ENCODE data around the gene KAZN. TPM values are rescaled to one million over a fixed set of nuclear protein-coding genes. Genes with fewer than 3 reads are reported as not detected.

The KAZN gene
- total and polyA plus RNA-seq, 4 donors, result 4.4 to 19.3 (median 9.6) TPM

GRCh38 chr1:14986168-14986567 lies 387.7 kb downstream of the KAZN start:
- no peak overlapping the region for H3K27ac ChIP-seq (ENCODE audit: low read depth in 1 of 2, low read length in 2 of 2)
- WGBS, 2 donors, result 59 to 75% methylated on average over 8 of the region's 8 CpGs
- intact Hi-C loops (cut with DNase I), result no loop called here

GRCh38 chr1:14987829-14988603 lies 389.5 kb downstream of the KAZN start:
- intact Hi-C loops (cut with DNase I), result no loop called here
- peak; percentile 63 to 79 for DNase-seq
- H3K4me3 ChIP-seq (ENCODE audit: low read length in 2 of 2), result no peak overlapping the region
- H3K27me3 ChIP-seq (ENCODE audit: control insufficient read depth in 1 of 2, insufficient read depth in 2 of 2, low read length in 1 of 2), result no peaks in the 10 kb centered on the region
- no peak overlapping the region for H3K27ac ChIP-seq (ENCODE audit: low read depth in 1 of 2, low read length in 2 of 2)
- H3K9me3 ChIP-seq (ENCODE audit: control insufficient read depth, low read length), result no peaks in the 10 kb centered on the region
- no peaks in the 10 kb centered on the region for H3K4me1 ChIP-seq (ENCODE audit: control insufficient read depth in 1 of 2, insufficient read depth in 2 of 2, low read length in 2 of 2)
- H3K36me3 ChIP-seq (ENCODE audit: control insufficient read depth in 1 of 2, insufficient read depth in 2 of 2, low read length in 1 of 2), result no peaks in the 10 kb centered on the region
- ATAC-seq (ENCODE audit: low FRiP score), result peak; percentile 31
- WGBS, 2 donors, result 16 to 23% methylated on average over 16 of the region's 16 CpGs

More at GRCh38 chr1:14986168-14986567, 387.7 kb downstream of the KAZN start:
- no peaks in the 10 kb centered on the region for H3K4me1 ChIP-seq (ENCODE audit: control insufficient read depth in 1 of 2, insufficient read depth in 2 of 2, low read length in 2 of 2)
- H3K27me3 ChIP-seq (ENCODE audit: control insufficient read depth in 1 of 2, insufficient read depth in 2 of 2, low read length in 1 of 2), result no peaks in the 10 kb centered on the region
- H3K4me3 ChIP-seq (ENCODE audit: low read length in 2 of 2), result no peak overlapping the region
- no peaks in the 10 kb centered on the region for H3K9me3 ChIP-seq (ENCODE audit: control insufficient read depth, low read length)
- no peaks in the 10 kb centered on the region for H3K36me3 ChIP-seq (ENCODE audit: control insufficient read depth in 1 of 2, insufficient read depth in 2 of 2, low read length in 1 of 2)
- ATAC-seq (ENCODE audit: low FRiP score) (no peak), DNase-seq (no peak)

GRCh38 chr1:14988636-14989035 lies 390.2 kb downstream of the KAZN start:
- ATAC-seq (ENCODE audit: low FRiP score), result no peak
- no peak overlapping the region for H3K4me3 ChIP-seq (ENCODE audit: low read length in 2 of 2)
- H3K36me3 ChIP-seq (ENCODE audit: control insufficient read depth in 1 of 2, insufficient read depth in 2 of 2, low read length in 1 of 2), result no peaks in the 10 kb centered on the region
- 86 to 87% methylated on average over 8 of the region's 8 CpGs for WGBS, 2 donors
- intact Hi-C loops (cut with DNase I), result no loop called here
- H3K27ac ChIP-seq (ENCODE audit: low read depth in 1 of 2, low read length in 2 of 2), result no peak overlapping the region
- DNase-seq, result no peak
- H3K4me1 ChIP-seq (ENCODE audit: control insufficient read depth in 1 of 2, insufficient read depth in 2 of 2, low read length in 2 of 2), result no peaks in the 10 kb centered on the region
- H3K27me3 ChIP-seq (ENCODE audit: control insufficient read depth in 1 of 2, insufficient read depth in 2 of 2, low read length in 1 of 2), result no peaks in the 10 kb centered on the region
- no peaks in the 10 kb centered on the region for H3K9me3 ChIP-seq (ENCODE audit: control insufficient read depth, low read length)

GRCh38 chr1:14989931-14990728 lies 391.6 kb downstream of the KAZN start:
- no peaks in the 10 kb centered on the region for H3K4me1 ChIP-seq (ENCODE audit: control insufficient read depth in 1 of 2, insufficient read depth in 2 of 2, low read length in 2 of 2)
- DNase-seq, result no peak
- ATAC-seq (ENCODE audit: low FRiP score), result no peak
- no peaks in the 10 kb centered on the region for H3K9me3 ChIP-seq (ENCODE audit: control insufficient read depth, low read length)
- no peaks in the 10 kb centered on the region for H3K36me3 ChIP-seq (ENCODE audit: control insufficient read depth in 1 of 2, insufficient read depth in 2 of 2, low read length in 1 of 2)
- WGBS, 2 donors, result 89 to 92% methylated on average over 12 of the region's 12 CpGs
- no peak overlapping the region for H3K27ac ChIP-seq (ENCODE audit: low read depth in 1 of 2, low read length in 2 of 2)
- no peak overlapping the region for H3K4me3 ChIP-seq (ENCODE audit: low read length in 2 of 2)
- H3K27me3 ChIP-seq (ENCODE audit: control insufficient read depth in 1 of 2, insufficient read depth in 2 of 2, low read length in 1 of 2), result no peaks in the 10 kb centered on the region
- intact Hi-C loops (cut with DNase I), result no loop called here

- ATAC-seq (ENCODE audit: low FRiP score), result no peak
Measured at GRCh38 chr1:14993414-14993813, 394.9 kb downstream of the KAZN start.

GRCh38 chr1:14994148-14994547 lies 395.7 kb downstream of the KAZN start:
- intact Hi-C loops (cut with DNase I), result no loop called here
- 78 to 79% methylated on average over 7 of the region's 7 CpGs for WGBS, 2 donors
- Histone ChIP-seq H3K4me1 (ENCODE audit: control insufficient read depth in 1 of 2, insufficient read depth in 2 of 2, low read length in 2 of 2) (no peaks in the 10 kb centered on the region), H3K36me3 (ENCODE audit: control insufficient read depth in 1 of 2, insufficient read depth in 2 of 2, low read length in 1 of 2) (no peaks in the 10 kb centered on the region), H3K27me3 (ENCODE audit: control insufficient read depth in 1 of 2, insufficient read depth in 2 of 2, low read length in 1 of 2) (no peaks in the 10 kb centered on the region), H3K9me3 (ENCODE audit: control insufficient read depth, low read length) (no peaks in the 10 kb centered on the region), H3K27ac (ENCODE audit: low read depth in 1 of 2, low read length in 2 of 2) (no peak overlapping the region), H3K4me3 (ENCODE audit: low read length in 2 of 2) (no peak overlapping the region)
- ATAC-seq (ENCODE audit: low FRiP score) (no peak), DNase-seq (no peak)

More at GRCh38 chr1:14993414-14993813, 394.9 kb downstream of the KAZN start:
- intact Hi-C loops (cut with DNase I), result no loop called here
- DNase-seq, result no peak
- WGBS, 2 donors, result 86 to 88% methylated on average over 13 of the region's 13 CpGs
- H3K4me3 ChIP-seq (ENCODE audit: low read length in 2 of 2), result no peak overlapping the region
- H3K27ac ChIP-seq (ENCODE audit: low read depth in 1 of 2, low read length in 2 of 2), result no peak overlapping the region
- no peaks in the 10 kb centered on the region for H3K27me3 ChIP-seq (ENCODE audit: control insufficient read depth in 1 of 2, insufficient read depth in 2 of 2, low read length in 1 of 2)
- H3K4me1 ChIP-seq (ENCODE audit: control insufficient read depth in 1 of 2, insufficient read depth in 2 of 2, low read length in 2 of 2), result no peaks in the 10 kb centered on the region
- H3K36me3 ChIP-seq (ENCODE audit: control insufficient read depth in 1 of 2, insufficient read depth in 2 of 2, low read length in 1 of 2), result no peaks in the 10 kb centered on the region
- H3K9me3 ChIP-seq (ENCODE audit: control insufficient read depth, low read length), result no peaks in the 10 kb centered on the region

GRCh38 chr1:14994841-14995437 lies 396.5 kb downstream of the KAZN start:
- Histone ChIP-seq H3K9me3 (ENCODE audit: control insufficient read depth, low read length) (no peaks in the 10 kb centered on the region), H3K4me3 (ENCODE audit: low read length in 2 of 2) (no peak overlapping the region), H3K36me3 (ENCODE audit: control insufficient read depth in 1 of 2, insufficient read depth in 2 of 2, low read length in 1 of 2) (no peaks in the 10 kb centered on the region), H3K4me1 (ENCODE audit: control insufficient read depth in 1 of 2, insufficient read depth in 2 of 2, low read length in 2 of 2) (no peaks in the 10 kb centered on the region), H3K27ac (ENCODE audit: low read depth in 1 of 2, low read length in 2 of 2) (no peak overlapping the region), H3K27me3 (ENCODE audit: control insufficient read depth in 1 of 2, insufficient read depth in 2 of 2, low read length in 1 of 2) (no peaks in the 10 kb centered on the region)
- ATAC-seq (ENCODE audit: low FRiP score) (no peak), DNase-seq (no peak)
- WGBS, 2 donors, result 33 to 36% methylated on average over 9 of the region's 9 CpGs
- intact Hi-C loops (cut with DNase I), result no loop called here

- no peak for ATAC-seq (ENCODE audit: low FRiP score)
Measured at GRCh38 chr1:14996133-14997050, 397.9 kb downstream of the KAZN start.

More at GRCh38 chr1:14996133-14997050, 397.9 kb downstream of the KAZN start:
- peak in 1 of 2 donors; percentile 61 for DNase-seq
- no peak overlapping the region for H3K4me3 ChIP-seq (ENCODE audit: low read length in 2 of 2)
- no peaks in the 10 kb centered on the region for H3K4me1 ChIP-seq (ENCODE audit: control insufficient read depth in 1 of 2, insufficient read depth in 2 of 2, low read length in 2 of 2)
- H3K27ac ChIP-seq (ENCODE audit: low read depth in 1 of 2, low read length in 2 of 2), result no peak overlapping the region
- intact Hi-C loops (cut with DNase I), result no loop called here
- H3K27me3 ChIP-seq (ENCODE audit: control insufficient read depth in 1 of 2, insufficient read depth in 2 of 2, low read length in 1 of 2), result no peaks in the 10 kb centered on the region
- no peaks in the 10 kb centered on the region for H3K9me3 ChIP-seq (ENCODE audit: control insufficient read depth, low read length)
- WGBS, 2 donors, result 73 to 75% methylated on average over 23 of the region's 23 CpGs
- no peaks in the 10 kb centered on the region for H3K36me3 ChIP-seq (ENCODE audit: control insufficient read depth in 1 of 2, insufficient read depth in 2 of 2, low read length in 1 of 2)
